GM23248 (cell line): Measurements from ENCODE around the gene BIRC6. TPM values are rescaled to one million over a fixed set of nuclear protein-coding genes. Genes with fewer than 3 reads are reported as not detected.
A peak's percentile ranks its signal among the peaks of the same experiment; 100 is the strongest.

ENCODE experiments used
- DNase-seq: peaks from one replicate; pipeline ENCODE4 v3.0.0-alpha.2; 2015
- H2AFZ ChIP-seq: fragments of 200-600 bp; sonication (generic); 2 replicates; pipeline ENCODE4 v1.6.1; 2016; ENCODE audit warnings: antibody characterized with exemption
- H3F3A ChIP-seq: fragments of 200-600 bp; sonication (generic); 2 replicates; pipeline ENCODE4 v1.6.1; 2016; ENCODE audit warnings: mild to moderate bottlenecking, antibody characterized with exemption, mixed run types; ENCODE audit not compliant: insufficient read depth
- H3K27ac ChIP-seq: fragments of 200-600 bp; sonication (generic); 2 replicates; pipeline ENCODE4 v1.5.1; 2016; ENCODE audit warnings: mild to moderate bottlenecking
- H3K27me3 ChIP-seq: fragments of 200-600 bp; sonication (generic); replicated peaks from 2 replicates; pipeline ENCODE4 v1.6.1; 2016; ENCODE audit warnings: mild to moderate bottlenecking; ENCODE audit not compliant: insufficient read depth
- H3K36me3 ChIP-seq: fragments of 200-600 bp; sonication (generic); 2 replicates; pipeline ENCODE4 v1.6.1; 2016; ENCODE audit warnings: low read depth, mild to moderate bottlenecking
- H3K4me1 ChIP-seq: fragments of 200-600 bp; sonication (generic); 2 replicates; pipeline ENCODE4 v1.6.1; 2016; ENCODE audit warnings: mild to moderate bottlenecking; ENCODE audit not compliant: insufficient read depth
- H3K4me2 ChIP-seq: fragments of 200-600 bp; sonication (generic); one replicate; pipeline ENCODE4 v1.6.1; 2016; ENCODE audit warnings: mild to moderate bottlenecking; ENCODE audit not compliant: unreplicated experiment
- H3K4me3 ChIP-seq: fragments of 200-600 bp; sonication (generic); 2 replicates; pipeline ENCODE4 v1.5.1; 2016; ENCODE audit warnings: mild to moderate bottlenecking
- H3K79me2 ChIP-seq: fragments of 200-600 bp; sonication (generic); 2 replicates; pipeline ENCODE4 v1.6.1; 2016; ENCODE audit warnings: mild to moderate bottlenecking; ENCODE audit not compliant: insufficient read depth
- H3K9ac ChIP-seq: fragments of 200-600 bp; sonication (generic); 2 replicates; pipeline ENCODE4 v1.6.1; 2016; ENCODE audit warnings: mild to moderate bottlenecking
- H3K9me2 ChIP-seq: fragments of 200-600 bp; sonication (generic); 2 replicates; pipeline ENCODE4 v1.6.1; 2016; ENCODE audit warnings: mixed run types, mild to moderate bottlenecking, moderate library complexity; ENCODE audit not compliant: insufficient read depth
- H3K9me3 ChIP-seq: fragments of 200-600 bp; sonication (generic); one replicate; pipeline ENCODE4 v1.6.1; 2017; ENCODE audit warnings: low read depth
- H4K20me1 ChIP-seq: fragments of 200-600 bp; sonication (generic); 2 replicates; pipeline ENCODE4 v1.6.0; 2016; ENCODE audit not compliant: insufficient read depth
- EZH2 ChIP-seq: fragments of 200-600 bp; sonication (generic); IDR thresholded peaks from 2 replicates; pipeline ENCODE4 v1.6.1; 2018; ENCODE audit warnings: antibody characterized with exemption, mild to moderate bottlenecking; ENCODE audit not compliant: insufficient read depth, poor library complexity, severe bottlenecking
- EZH2phosphoT487 ChIP-seq: fragments of 200-600 bp; sonication (generic); IDR thresholded peaks from 2 replicates; pipeline ENCODE4 v1.6.1; 2018; ENCODE audit warnings: antibody characterized with exemption, moderate library complexity, mild to moderate bottlenecking, low read depth; ENCODE audit not compliant: insufficient read depth
- WGBS, 2 experiments: methylation state at CpG; one replicate each; pipeline ENCODE4 v1.1.6; 2015 to 2017; ENCODE audit warnings: low lambda C conversion rate in 2 of 2, low coverage in 1 of 2; ENCODE audit errors: missing lambda C conversion rate in 2 of 2; 5-methylcytosine and 5-hydroxymethylcytosine counted together
- in situ Hi-C: fragments of 300-500 bp; cut with MboI; formaldehyde crosslinking; loops from 2 replicates; pipeline ENCODE4 v1.15.0; 2020
- polyA plus RNA-seq: library from polyadenylated mRNA; unstranded; fragments of >200 nt; fragmentation: Nextera tagmentation; extraction: Ambion mirVana; gene quantifications from 2 replicates; pipeline ENCODE4 v1.2.1, GENCODE V29; 2016
- total RNA-seq: library from RNA; depleted of rRNA; stranded (reverse); fragments of >200 nt; shearing (Covaris generic); gene quantifications from 2 replicates; pipeline ENCODE4 v1.2.3, GENCODE V29; 2014

BIRC6 gene
- total and polyA plus RNA-seq, 2 experiments from 2014 or later, result 16.0 to 122 TPM

DNA sequence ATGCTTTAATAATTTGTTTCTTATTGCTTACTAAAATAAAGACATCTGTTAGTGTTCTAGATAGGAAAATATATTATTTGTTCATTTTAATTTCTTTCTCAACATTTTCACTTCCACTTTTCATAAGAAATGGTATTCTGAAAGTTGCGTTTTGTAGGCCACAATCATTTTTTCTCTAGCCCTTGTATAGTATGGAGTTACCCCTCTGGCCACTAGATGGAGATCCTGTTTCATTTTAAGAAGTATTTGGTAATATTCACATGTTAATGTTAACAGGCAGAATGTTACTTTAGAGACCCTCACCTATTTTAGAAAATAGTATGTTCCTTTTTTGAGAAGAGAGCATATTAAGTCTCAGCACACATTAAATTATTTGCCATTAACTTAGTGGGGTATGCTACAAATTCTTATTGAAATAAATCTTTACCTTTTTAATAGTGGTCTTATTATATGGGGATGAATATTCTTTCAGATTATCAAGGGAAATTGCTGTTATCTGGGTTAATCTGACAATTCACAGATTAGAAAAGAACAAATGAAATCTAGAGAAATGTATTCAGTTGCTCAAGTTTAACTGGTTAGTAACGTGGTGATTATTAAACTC is 197.1 kb downstream of the BIRC6 start:
- no peak overlapping the region for H3K9ac ChIP-seq
- in situ Hi-C loops, result no loop called here
- no peak overlapping the region for H3K4me3 ChIP-seq
- H4K20me1 ChIP-seq, result no peaks in the 10 kb centered on the region
- 63 to 68% methylated on average over 2 of the region's 2 CpGs for WGBS, 2 experiments
- H3K79me2 ChIP-seq, result peaks cover 7% of the 10 kb centered on the region; the same call in 1 of the 2 replicates
- H2AFZ ChIP-seq, result no peak overlapping the region
- H3K9me2 ChIP-seq, result no peaks in the 10 kb centered on the region
- peaks cover 21% of the 10 kb centered on the region; the same call in 1 of the 2 replicates for H3K36me3 ChIP-seq
- H3K9me3 ChIP-seq, result no peaks in the 10 kb centered on the region
- TF ChIP-seq EZH2phosphoT487 (no peak), EZH2 (no peak)
- H3K4me2 ChIP-seq, result no peak overlapping the region
- H3K4me1 ChIP-seq, result peaks cover 10% of the 10 kb centered on the region
- peak; percentile 63 for DNase-seq
- no peak overlapping the region; the same call in 1 of the 2 replicates for H3K27ac ChIP-seq
- no peaks in the 10 kb centered on the region for H3K27me3 ChIP-seq
- H3F3A ChIP-seq, result 0 out of 2 replicates have a peak, but pooled peaks cover 5% of the 10 kb centered on the region

DNA sequence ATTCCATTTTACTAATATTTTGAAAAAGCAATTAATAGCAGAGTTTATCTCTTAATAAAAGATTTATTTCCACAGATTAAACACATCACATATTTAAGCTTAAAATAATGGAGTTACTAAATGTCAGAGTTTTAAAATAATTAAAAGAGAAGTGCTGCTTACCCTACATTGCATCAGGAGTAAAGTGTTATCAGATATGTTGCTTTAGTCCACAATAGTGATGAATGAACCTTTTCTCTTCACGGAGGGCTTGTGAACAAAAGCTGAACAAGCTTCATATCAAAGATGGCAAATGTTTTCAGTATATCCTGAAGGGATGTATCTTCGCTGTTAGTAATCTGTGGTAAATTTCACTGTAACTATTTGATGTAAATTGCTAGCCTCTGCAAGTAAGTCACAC is 201.7 kb downstream of the BIRC6 start:
- Histone ChIP-seq H3K9ac (no peak overlapping the region), H3K4me2 (no peak overlapping the region), H3K79me2 (no peaks in the 10 kb centered on the region; the same call in 1 of the 2 replicates), H3K4me3 (no peak overlapping the region), H4K20me1 (no peaks in the 10 kb centered on the region), H3K36me3 (peaks cover 10% of the 10 kb centered on the region; the same call in 1 of the 2 replicates), H3K9me3 (no peaks in the 10 kb centered on the region), H3K9me2 (no peaks in the 10 kb centered on the region), H3F3A (0 out of 2 replicates have a peak, but pooled peaks cover 6% of the 10 kb centered on the region), H3K27me3 (no peaks in the 10 kb centered on the region), H2AFZ (no peak overlapping the region), H3K27ac (no peak overlapping the region), H3K4me1 (no peaks in the 10 kb centered on the region)
- 94 to 96% methylated on average over 2 of the region's 2 CpGs for WGBS, 2 experiments
- in situ Hi-C loops, result no loop called here
- no peak for TF ChIP-seq EZH2phosphoT487
- no peak for TF ChIP-seq EZH2
- no peak for DNase-seq

DNA sequence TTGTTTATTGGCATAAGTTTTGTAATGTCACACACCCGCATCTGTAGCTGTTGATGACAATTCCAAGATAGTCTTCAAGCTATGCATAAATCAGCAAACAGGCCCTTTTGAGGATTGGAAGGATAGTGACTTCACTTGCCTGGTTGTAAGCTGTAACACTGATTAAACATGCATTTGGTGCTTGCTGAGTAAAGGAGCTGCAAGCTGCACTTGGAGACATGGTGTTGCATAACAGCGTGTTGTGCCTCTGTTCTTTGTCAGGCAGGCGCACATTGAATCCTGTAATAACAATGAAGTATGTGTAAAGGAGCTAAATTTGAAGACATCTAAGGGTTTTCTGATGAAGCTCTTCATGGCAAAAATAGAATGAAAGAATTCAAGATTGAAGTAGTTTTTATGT is 202.3 kb downstream of the BIRC6 start:
- Histone ChIP-seq H3K27me3 (no peaks in the 10 kb centered on the region), H3K4me3 (no peak overlapping the region), H3K9ac (no peak overlapping the region), H3K9me3 (no peaks in the 10 kb centered on the region), H3K36me3 (peaks cover 10% of the 10 kb centered on the region; the same call in 1 of the 2 replicates), H2AFZ (no peak overlapping the region), H3K4me2 (no peak overlapping the region), H3K9me2 (no peaks in the 10 kb centered on the region), H3K4me1 (no peaks in the 10 kb centered on the region), H3K27ac (no peak overlapping the region), H3F3A (0 out of 2 replicates have a peak, but pooled peaks cover 3% of the 10 kb centered on the region), H4K20me1 (no peaks in the 10 kb centered on the region), H3K79me2 (no peaks in the 10 kb centered on the region; the same call in 1 of the 2 replicates)
- in situ Hi-C loops, result no loop called here
- peak; percentile 47 for DNase-seq
- TF ChIP-seq EZH2 (no peak), EZH2phosphoT487 (no peak)
- WGBS, 2 experiments, result 56 to 64% methylated on average over 3 of the region's 3 CpGs

DNA sequence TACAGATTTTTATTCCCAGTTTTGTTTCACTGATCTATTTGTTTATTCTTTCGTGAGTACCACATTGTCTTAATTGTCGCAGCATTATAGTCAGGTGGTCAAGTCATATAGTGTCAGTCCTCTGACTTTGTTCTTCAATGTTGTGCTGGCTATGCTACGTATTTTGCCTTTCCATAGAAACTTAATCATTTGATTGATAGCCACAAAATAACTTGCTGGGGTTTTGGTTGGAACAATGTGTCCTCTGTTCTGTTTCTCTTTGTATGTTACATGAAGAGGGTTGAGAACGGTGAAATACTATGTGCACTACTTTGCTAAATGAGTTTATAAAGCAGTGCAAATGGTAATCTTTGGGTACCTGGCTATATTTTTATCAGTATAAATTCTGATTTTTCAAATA is 206.1 kb downstream of the BIRC6 start:
- no peak overlapping the region for H3K4me3 ChIP-seq
- TF ChIP-seq EZH2, result no peak
- TF ChIP-seq EZH2phosphoT487, result no peak
- H3K4me1 ChIP-seq, result no peaks in the 10 kb centered on the region
- H3F3A ChIP-seq, result 0 out of 2 replicates have a peak, but pooled peaks cover 3% of the 10 kb centered on the region
- no peaks in the 10 kb centered on the region for H3K9me2 ChIP-seq
- H3K4me2 ChIP-seq, result no peak overlapping the region
- 91% methylated on average over 4 of the region's 4 CpGs for WGBS, 2 experiments
- peaks cover 23% of the 10 kb centered on the region for H3K36me3 ChIP-seq
- in situ Hi-C loops, result no loop called here
- no peak overlapping the region for H3K27ac ChIP-seq
- no peaks in the 10 kb centered on the region for H3K9me3 ChIP-seq
- H3K79me2 ChIP-seq, result peaks cover 17% of the 10 kb centered on the region
- no peaks in the 10 kb centered on the region for H4K20me1 ChIP-seq
- H3K27me3 ChIP-seq, result no peaks in the 10 kb centered on the region
- H2AFZ ChIP-seq, result no peak overlapping the region
- no peak for DNase-seq
- no peak overlapping the region for H3K9ac ChIP-seq
